ES-I3 (cell line): ENCODE measurements around the gene MTOR.
"Not testable (repeated sequence)": the region's sequence is repeated elsewhere in the genome, so short reads cannot be mapped to it uniquely, and the experiment has no call there.

ENCODE experiments used
- H3K36me3 ChIP-seq: 2 replicates; pipeline ENCODE4 v1.6.1; 2013; ENCODE audit warnings: mild to moderate bottlenecking, low read length, control low read depth, moderate library complexity; ENCODE audit not compliant: insufficient read depth
- H3K4me1 ChIP-seq: 2 replicates; pipeline ENCODE4 v1.6.1; 2013; ENCODE audit warnings: mild to moderate bottlenecking, control low read depth, low read length; ENCODE audit not compliant: insufficient read depth
- H3K9ac ChIP-seq: 2 replicates; pipeline ENCODE4 v1.6.1; 2013; ENCODE audit warnings: low read depth, mild to moderate bottlenecking, low read length, moderate library complexity
- H3K9me3 ChIP-seq: 2 replicates; pipeline ENCODE4 v1.6.1; 2013; ENCODE audit warnings: mild to moderate bottlenecking, low read length, moderate library complexity; ENCODE audit not compliant: control insufficient read depth, insufficient read depth

MTOR gene

GRCh38 chr1:11188858-11189451, 73.4 kb downstream of the MTOR start, which contains the start of gene ANGPTL7:
ANGPTL7 (plus strand) TSS chr1:11189355; CDS start chr1:11189580, 225 bp downstream.
- Histone ChIP-seq H3K4me1 (no peaks in the 10 kb centered on the region), H3K9ac (no peak within 1 kb of the TSS), H3K9me3 (no peaks in the 10 kb centered on the region), H3K36me3 (peaks cover 3% of the 10 kb centered on the region)

- Histone ChIP-seq H3K9ac (no peak overlapping the region), H3K36me3 (peaks cover 3% of the 10 kb centered on the region), H3K4me1 (no peaks in the 10 kb centered on the region), H3K9me3 (no peaks in the 10 kb centered on the region)
Measured at GRCh38 chr1:11188381-11188780, 74.0 kb downstream of the MTOR start.

GRCh38 chr1:11187931-11188330, 74.4 kb downstream of the MTOR start:
- H3K36me3 ChIP-seq = peaks cover 3% of the 10 kb centered on the region
- no peaks in the 10 kb centered on the region for H3K9me3 ChIP-seq
- no peak overlapping the region for H3K9ac ChIP-seq
- no peaks in the 10 kb centered on the region for H3K4me1 ChIP-seq

- H3K9ac ChIP-seq = no peak overlapping the region
- H3K4me1 ChIP-seq = no peaks in the 10 kb centered on the region
- peaks cover 3% of the 10 kb centered on the region for H3K36me3 ChIP-seq
- no peaks in the 10 kb centered on the region for H3K9me3 ChIP-seq
Measured at GRCh38 chr1:11187494-11187893, 74.9 kb downstream of the MTOR start.

GRCh38 chr1:11187000-11187399, 75.4 kb downstream of the MTOR start:
- Histone ChIP-seq H3K4me1 (no peaks in the 10 kb centered on the region), H3K36me3 (peaks cover 3% of the 10 kb centered on the region), H3K9ac (no peak overlapping the region), H3K9me3 (no peaks in the 10 kb centered on the region)

- Histone ChIP-seq H3K9me3 (no peaks in the 10 kb centered on the region), H3K4me1 (no peaks in the 10 kb centered on the region)
Measured at GRCh38 chr1:11184973-11185372, 77.4 kb downstream of the MTOR start.

GRCh38 chr1:11182884-11183283, 79.5 kb downstream of the MTOR start:
- H3K36me3 ChIP-seq = peaks cover 3% of the 10 kb centered on the region
- no peak overlapping the region for H3K9ac ChIP-seq
- no peaks in the 10 kb centered on the region for H3K4me1 ChIP-seq
- H3K9me3 ChIP-seq = no peaks in the 10 kb centered on the region

More at GRCh38 chr1:11184973-11185372, 77.4 kb downstream of the MTOR start:
- H3K9ac ChIP-seq = no peak overlapping the region
- peaks cover 3% of the 10 kb centered on the region for H3K36me3 ChIP-seq

GRCh38 chr1:11180342-11180744, 82.0 kb downstream of the MTOR start:
- H3K4me1 ChIP-seq = no peaks in the 10 kb centered on the region
- H3K9me3 ChIP-seq = no peaks in the 10 kb centered on the region
- peaks cover 3% of the 10 kb centered on the region; the same call in 1 of the 2 replicates for H3K36me3 ChIP-seq
- H3K9ac ChIP-seq = no peak overlapping the region

GRCh38 chr1:11179749-11180148, 82.6 kb downstream of the MTOR start:
- H3K9ac ChIP-seq, H3K9me3 ChIP-seq, H3K36me3 ChIP-seq, H3K4me1 ChIP-seq: not testable (repeated sequence)

GRCh38 chr1:11179125-11179524, 83.2 kb downstream of the MTOR start:
- H3K4me1 ChIP-seq = no peaks in the 10 kb centered on the region
- no peaks in the 10 kb centered on the region; the same call in 1 of the 2 replicates for H3K36me3 ChIP-seq
- H3K9ac ChIP-seq = no peak overlapping the region
- H3K9me3 ChIP-seq = no peaks in the 10 kb centered on the region

- no peaks in the 10 kb centered on the region for H3K4me1 ChIP-seq
- H3K36me3 ChIP-seq = no peaks in the 10 kb centered on the region; the same call in 1 of the 2 replicates
- no peaks in the 10 kb centered on the region for H3K9me3 ChIP-seq
- no peak overlapping the region for H3K9ac ChIP-seq
Measured at GRCh38 chr1:11178021-11179015, 84.0 kb downstream of the MTOR start.

GRCh38 chr1:11176081-11176706, 86.2 kb downstream of the MTOR start:
- no peaks in the 10 kb centered on the region for H3K4me1 ChIP-seq
- H3K9ac ChIP-seq = no peak overlapping the region
- no peaks in the 10 kb centered on the region for H3K9me3 ChIP-seq
- H3K36me3 ChIP-seq = no peaks in the 10 kb centered on the region; the same call in 1 of the 2 replicates

- H3K9me3 ChIP-seq = no peaks in the 10 kb centered on the region
- H3K4me1 ChIP-seq = no peaks in the 10 kb centered on the region
- H3K36me3 ChIP-seq = no peaks in the 10 kb centered on the region; the same call in 1 of the 2 replicates
- no peak overlapping the region for H3K9ac ChIP-seq
Measured at GRCh38 chr1:11175461-11175860, 86.9 kb downstream of the MTOR start.

GRCh38 chr1:11174261-11174942, 87.9 kb downstream of the MTOR start:
- H3K36me3 ChIP-seq = no peaks in the 10 kb centered on the region; the same call in 1 of the 2 replicates
- H3K9ac ChIP-seq = no peak overlapping the region

More at GRCh38 chr1:11174261-11174942, 87.9 kb downstream of the MTOR start:
- H3K4me1 ChIP-seq = no peaks in the 10 kb centered on the region
- no peaks in the 10 kb centered on the region for H3K9me3 ChIP-seq
